NOMO-1 (cell line): ENCODE results near the gene FXYD7.
"Not testable (repeated sequence)": the region's sequence is repeated elsewhere in the genome, so short reads cannot be mapped to it uniquely, and the experiment has no call there.

Experiments
- DNase-seq, 2 experiments: peaks; one replicate each; lab custom pipeline; 2025; ENCODE audit not compliant: unreplicated experiment in 2 of 2; lab: John Stamatoyannopoulos, UW

Gene FXYD7

DNA sequence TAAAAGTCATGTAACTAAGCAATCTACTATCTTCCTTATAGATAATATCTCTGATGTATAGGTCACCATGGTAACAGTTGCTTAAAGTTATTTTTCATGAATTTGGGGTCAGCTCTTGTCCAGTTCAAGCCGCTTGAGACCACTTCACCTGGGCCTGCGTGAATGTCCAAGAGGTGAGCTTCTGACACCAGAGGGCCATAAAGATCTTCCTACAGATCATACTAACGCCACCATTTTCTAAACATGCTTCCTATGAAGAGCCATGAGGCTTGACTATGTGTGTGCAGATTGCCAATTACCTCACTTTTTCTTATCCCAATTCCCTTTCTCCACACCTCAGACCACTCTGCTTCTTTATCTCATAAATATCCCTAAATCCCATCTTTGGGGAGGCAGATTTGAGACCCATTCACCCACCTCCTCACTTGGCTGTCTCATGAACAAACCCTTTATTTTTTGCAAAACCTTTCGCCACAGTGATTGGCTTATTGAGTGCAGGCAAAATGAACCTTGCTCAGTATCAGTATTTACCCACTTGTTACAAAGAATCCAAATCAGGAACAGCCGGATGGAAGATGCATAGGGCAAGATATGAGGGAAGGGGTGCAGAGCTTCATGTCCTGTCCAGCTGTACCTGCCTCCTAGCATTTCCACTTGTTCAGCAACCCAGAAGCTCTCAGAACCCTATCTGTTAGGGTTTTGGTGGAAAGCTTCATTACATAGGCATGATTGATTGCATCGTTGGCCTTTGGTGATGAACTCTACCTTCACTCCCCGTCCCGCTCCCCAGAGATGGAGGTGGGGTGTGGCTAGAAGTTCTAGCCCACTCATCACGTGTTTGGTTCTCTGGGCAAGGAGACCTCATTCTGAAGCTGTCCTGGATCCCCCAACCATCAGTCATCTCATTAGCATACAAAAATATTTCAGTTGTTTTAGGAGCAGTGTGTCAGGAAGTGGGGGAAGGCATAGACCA, 51.2 kb downstream of the FXYD7 start:
- no peak for DNase-seq

DNA sequence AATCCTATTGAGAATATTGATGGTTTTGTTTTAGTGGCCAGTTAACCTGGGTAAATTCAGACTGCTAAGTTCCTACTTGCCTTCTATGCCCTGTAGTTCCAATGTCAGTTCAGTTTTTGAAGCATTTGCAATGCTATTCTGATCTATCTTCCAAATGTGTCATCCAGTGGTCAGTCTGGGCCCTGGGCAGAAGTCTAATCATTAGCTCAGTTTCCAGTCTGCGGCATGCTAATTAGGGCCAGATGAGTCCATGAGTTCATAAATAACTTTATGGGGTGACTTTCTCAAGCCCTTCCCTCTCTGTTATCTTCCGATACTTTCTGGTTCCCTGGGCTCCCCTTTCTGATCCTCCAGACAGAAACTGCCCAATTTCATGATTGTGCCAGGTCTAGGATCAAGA, 52.8 kb downstream of the FXYD7 start:
- DNase-seq, result no peak

DNA sequence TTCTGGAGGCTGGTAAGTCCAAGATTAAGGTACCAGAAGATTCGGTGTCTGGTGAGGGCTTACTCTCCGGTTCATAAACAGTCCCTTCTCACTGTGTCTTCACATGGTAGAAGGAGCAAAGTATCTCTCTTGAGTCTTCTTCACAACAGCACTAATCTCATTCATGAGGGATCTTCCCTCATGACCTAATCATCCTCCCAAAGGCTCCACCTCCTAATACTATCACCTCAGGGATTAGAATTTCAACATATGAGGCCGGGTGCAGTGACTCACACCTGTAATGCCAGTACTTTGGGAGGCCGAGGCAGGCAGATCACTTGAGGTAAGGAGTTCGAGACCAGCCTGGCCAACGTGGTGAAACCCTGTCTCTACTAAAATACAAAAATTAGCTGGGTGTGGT, 53.8 kb downstream of the FXYD7 start:
- not testable (repeated sequence) for DNase-seq

DNA sequence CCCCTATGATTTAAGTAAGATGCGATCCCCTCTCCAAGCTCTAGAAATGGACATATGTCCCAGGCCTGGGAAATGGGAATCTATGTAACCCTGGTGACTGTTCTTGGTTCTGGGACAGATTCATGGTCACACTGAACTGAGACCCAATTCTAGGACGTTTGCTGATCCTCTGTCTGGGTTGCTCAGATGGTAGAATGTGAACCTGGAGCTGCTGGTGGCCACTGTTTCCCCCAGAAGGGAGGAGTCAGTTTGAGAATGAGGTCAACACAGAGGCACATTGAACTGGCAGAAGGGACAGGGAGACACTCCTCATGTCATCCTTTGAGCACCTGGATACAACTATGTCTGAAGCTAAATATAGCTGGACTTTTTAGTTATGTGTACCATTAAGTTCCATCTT, 56.4 kb downstream of the FXYD7 start:
- no peak for DNase-seq

DNA sequence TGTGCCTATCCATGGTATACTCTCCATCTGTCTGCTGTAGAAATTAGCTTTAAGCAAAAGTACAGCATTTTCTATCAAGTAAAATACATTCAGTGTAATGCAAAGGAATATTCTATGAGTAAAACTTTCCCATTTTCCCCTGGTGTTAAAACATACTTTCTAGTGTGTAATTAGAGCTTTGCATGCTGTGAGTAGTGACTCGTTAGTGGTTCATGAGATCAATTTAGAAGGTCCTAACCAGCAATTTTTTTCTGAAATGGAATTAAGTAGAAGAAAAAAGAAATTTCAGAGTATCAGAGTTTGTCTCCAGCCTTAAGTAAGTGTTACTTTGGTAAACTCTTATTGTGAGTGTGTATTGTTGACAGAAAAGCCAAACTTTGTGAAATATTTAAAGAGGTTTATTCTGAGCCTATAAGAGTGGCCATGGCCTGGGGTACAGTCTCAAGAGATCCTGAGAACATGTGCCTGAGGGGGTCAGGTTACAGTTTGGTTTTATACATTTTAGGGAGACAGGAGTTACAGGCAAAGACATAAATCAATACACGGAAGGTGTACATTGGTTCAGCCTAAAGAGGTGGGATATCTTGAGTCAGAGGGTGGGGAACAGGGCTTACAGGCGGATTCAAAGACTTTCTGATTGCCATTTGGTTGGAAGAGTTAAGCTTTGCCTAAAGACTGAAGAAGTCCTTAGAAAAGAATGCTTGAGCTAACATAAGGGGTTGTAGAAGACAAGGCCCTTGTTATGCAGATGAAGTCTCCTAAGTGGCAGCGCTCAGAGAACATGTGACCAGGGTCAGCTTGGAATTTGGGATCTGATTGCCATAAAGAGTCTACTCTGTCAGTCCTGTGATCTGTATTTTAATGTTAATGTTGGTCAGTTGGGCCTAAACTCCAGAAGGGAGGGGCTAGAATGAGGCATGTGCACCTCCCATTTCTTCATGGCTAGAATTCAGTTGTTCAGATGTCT, 60.0 kb downstream of the FXYD7 start:
- no peak for DNase-seq
